GM19025 (cell line): Measurements from ENCODE around the gene ZNF697.
"Not testable (repeated sequence)": the region's sequence is repeated elsewhere in the genome, so short reads cannot be mapped to it uniquely, and the experiment has no call there.

Experiments used
- ATAC-seq: cut with Tn5 transposase; IDR thresholded peaks from one replicate; pipeline ENCODE4 v1.9.1; 2021; ENCODE audit warnings: mild to moderate bottlenecking, low read depth, moderate library complexity; ENCODE audit not compliant: unreplicated experiment

ZNF697 gene

DNA sequence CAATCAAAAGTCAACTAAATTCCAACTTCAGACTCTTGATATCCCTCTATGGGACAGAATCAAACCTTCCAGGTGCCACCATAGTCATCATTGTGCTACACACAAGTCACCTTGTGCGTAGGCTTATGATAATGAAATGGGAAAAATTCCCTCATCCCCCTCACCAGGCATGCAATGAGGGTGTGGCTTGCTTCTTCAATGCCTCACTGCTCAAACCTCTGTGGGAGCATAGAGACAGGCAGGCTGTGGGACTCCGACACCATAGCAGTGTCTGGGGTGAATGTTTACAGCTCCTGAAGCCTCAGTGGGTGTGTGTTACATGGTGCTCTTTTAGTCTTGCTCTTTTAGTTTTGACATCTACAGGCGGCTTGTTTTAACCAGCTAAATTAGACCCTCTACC lies 42.4 kb downstream of the ZNF697 start:
- no peak for ATAC-seq

DNA sequence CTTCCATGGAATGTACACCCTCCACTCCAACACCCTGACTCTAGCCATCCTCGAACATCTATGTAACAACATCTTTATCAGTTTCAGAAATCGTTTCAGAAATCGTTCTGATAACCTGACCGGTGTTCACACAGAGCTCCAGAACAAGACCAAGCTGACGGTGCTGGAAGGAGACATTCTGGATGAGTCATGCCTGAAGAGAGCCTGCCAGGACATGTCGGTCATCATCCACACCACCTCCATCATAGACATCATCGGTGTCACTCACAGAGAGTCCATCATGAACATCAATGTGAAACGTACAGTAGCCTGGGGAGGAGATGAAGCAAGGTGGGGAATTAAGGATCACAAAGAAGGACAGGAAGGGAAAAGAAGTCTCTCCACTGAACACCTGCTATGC lies 43.0 kb downstream of the ZNF697 start:
- ATAC-seq, result not testable (repeated sequence)

DNA sequence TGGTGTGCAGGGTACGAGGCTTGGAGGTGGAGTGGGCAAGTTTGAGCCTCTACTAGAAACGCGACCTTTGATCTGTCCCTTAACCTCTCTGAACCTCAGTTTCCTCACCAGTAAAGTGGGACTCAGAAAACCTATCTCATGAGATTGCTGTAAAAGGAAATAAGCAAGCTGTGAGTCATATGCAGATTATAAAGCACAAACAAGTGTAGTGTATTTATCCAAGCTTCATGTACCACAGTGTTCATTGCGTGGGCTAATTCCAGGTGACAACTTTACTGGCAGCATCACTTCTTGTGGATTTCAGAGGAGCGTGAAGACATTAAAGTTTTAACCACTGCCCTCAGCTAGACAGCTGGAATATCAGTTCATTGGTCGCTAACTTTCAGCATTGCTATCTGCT lies 44.4 kb downstream of the ZNF697 start:
- no peak for ATAC-seq

DNA sequence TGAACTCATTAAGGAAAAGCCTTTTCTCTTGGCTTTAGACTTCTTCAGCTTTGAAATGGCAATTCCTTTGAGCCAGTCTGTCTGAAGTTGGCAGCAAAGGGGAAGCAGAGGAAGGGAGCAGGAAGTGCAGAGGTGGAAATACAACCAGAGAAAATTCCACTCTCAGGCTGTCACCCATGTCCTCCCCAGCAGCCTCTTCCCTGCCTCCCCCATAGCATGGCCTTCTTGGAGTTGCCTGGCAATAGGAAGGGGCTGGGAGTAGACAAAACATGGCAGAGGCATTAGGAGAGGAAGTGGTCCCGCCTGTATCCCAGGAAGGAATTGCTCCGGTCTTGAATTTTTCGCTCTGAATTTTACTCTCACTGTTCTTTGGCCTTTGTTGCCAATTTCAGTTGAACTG lies 44.8 kb downstream of the ZNF697 start:
- ATAC-seq, result not testable (repeated sequence)

DNA sequence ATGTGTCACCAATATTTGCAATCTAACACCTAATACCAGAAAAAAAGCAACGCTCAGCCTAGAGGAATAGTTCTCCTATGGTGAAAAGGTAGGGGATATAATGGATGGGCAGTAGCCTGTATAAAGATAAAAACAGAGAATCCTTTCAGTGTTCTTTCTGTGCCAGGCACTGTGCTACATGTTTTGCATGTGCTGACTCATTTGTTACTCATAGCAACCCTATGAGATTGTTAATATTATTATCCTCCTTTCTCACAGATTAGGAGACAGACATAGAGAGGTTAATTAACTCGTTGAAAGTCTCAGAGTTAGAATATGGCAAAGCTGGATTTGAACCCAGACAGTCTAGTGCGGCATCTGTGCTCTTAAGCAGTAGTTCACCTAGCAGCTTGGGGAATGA lies 45.3 kb downstream of the ZNF697 start:
- not testable (repeated sequence) for ATAC-seq

DNA sequence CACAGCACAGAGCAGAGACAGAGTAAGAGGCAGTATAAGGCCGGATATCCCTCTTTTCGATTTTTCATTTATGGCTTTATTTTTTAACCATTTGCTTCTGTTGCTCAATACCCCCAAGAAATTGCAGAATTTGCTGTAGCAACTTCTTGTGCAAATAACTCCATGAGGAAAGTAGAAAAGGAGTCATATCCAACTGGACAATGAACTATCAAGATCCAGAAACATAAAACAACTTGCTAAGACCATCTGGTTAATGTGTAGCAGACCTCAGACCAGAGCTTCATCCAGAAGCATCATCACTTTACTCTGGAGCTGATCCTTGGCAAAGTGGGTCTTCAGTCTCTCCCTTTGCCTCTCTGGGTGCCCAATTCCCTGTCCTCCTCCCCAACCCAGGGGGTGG lies 45.9 kb downstream of the ZNF697 start:
- no peak for ATAC-seq

DNA sequence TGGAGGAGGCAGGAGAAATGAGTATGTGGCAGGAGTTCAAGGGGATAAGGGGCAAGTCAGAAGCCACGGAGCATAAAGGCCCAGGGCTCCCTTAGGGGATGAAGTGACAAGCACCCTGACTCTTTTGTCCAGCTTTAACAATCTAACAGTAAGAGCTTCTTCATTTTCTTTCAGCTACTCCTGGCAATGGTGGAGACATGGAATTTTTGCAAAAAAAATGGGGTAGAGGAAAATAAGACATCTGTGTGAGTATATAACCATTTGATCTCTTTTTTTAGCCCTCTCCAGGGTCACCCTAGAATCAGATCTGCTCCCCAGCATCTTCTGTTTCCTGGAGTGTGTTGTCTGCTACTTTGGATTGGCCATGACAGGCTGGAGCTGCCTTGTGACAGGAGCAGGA lies 47.1 kb downstream of the ZNF697 start:
- no peak for ATAC-seq

DNA sequence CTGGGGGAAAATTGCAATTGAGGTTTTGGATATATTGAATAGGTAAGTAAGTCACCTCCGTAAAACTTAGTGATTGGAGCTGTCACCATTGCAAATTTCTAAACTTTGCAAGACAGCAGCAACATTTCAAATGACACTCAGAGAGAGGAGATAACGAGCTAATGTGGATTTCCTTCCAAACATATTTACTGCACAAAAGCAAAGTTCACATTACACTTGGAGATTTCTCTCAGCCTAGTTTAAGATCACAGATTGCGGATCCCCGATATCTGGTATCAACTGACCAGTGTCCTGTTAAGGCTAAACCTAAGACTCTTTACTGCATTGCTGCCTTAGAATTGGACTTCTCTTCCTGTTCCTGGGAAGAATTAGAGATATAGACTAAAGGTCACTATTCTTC lies 47.5 kb downstream of the ZNF697 start:
- ATAC-seq, result no peak

DNA sequence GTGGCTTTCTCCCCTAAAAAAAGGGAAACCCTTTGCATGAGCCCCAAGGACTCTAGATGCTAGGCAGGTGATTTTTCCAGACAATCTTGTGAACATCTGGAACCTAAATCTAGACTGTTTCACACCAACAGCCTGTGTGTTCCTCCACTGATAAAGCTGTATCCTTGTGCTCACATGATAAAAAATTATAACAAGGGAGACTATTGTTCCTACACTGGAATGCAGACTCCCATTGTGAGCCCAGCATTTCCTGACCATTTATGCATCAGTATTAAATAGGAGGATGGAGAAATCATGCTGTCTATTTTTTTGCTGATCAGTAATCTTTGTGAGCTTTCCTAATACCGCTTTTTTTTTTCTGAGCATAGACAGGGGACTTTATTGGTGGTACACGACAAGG lies 52.5 kb downstream of the ZNF697 start:
- ATAC-seq, result no peak

DNA sequence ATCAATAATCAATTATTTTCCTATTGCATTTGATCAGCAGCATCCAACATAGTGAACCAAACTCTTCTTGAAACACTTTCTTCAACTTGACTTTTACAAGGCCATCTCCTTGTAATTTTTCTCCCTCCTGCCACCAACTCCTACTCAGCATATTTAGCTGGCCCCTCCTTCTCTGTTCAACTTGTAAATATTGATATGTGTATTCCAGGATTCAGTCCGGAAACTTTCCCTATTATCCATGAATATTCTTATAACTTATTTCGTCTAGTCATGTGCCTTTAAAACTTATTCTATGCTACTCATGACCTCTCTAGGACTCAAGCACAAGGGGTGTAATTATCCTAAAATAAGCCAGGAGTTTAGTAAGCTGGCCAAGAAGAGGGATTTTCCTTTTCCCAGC lies 52.9 kb downstream of the ZNF697 start:
- no peak for ATAC-seq

DNA sequence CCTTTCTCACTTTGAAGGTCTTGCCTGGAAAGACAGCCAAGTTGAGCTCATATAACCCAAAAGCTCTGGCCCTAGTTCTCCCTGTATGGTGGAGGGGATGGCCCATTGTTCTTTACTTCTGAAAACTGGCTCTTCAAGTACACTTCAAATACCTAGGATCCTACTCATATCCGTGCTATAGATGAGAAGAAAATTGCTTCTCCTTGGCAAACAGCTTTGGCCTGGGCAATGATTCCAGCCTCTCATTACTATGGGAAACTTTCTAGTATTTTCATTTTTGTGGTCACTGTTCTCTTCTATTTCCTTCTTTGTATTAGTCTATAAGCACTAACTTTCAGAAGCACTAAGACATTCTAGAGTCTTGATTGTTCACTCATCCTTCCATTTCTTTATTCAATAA lies 53.7 kb downstream of the ZNF697 start:
- no peak for ATAC-seq

DNA sequence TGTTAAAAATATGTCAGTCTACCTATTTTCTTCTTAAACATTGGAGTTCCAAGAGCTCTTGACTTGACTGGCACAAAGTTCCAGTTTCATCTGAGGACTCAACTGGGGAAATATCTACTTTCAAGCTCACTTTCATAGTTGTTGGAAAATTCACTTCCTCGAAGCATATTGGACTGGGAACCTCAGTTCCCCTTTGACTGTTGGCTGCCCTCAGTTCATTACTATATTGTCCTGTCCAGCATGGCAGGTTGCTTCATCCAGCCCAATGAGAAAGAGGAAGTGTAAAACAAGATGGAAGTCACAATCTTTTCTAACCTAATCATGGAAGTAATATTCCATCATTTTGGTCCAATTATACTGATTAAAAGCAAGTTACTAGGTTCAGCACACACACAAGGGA lies 54.3 kb downstream of the ZNF697 start:
- no peak for ATAC-seq

DNA sequence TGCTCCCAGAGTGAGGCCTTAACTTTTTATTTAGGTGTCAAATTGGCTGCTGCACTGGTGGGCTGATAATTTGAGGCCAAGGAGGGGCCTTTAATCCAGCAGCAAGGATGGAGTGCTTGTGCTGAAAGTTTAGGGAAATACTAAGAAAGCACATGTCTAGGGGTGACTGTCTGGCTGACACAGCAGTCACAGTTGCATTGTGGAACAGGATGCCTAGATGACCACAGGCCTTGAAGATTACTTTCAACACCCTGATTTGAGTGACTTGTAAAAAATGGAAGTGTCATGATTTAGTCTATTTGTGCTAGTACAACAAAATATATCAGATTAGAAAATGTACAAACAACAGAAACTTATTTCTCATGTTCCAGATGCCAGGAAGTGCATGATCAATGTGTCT lies 57.7 kb downstream of the ZNF697 start:
- ATAC-seq, result no peak

DNA sequence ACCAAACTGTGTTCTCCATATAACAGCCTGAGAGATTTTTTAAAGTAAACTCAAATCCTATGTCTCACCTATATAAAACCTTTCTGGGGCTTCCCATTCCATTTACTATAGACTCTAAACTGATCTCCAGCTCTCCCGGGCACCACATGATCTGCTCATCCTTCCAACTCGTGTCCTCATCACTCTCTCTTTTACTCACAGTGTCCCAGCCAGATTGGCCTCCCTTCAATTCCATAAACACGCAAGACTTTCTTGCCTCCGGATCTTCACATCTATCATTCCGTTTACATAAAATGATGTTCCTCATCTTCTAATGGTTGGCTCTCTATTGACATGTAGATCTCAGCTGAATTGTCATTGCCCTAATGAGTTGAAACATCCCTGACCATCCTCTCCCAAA lies 59.4 kb downstream of the ZNF697 start:
- ATAC-seq, result no peak

DNA sequence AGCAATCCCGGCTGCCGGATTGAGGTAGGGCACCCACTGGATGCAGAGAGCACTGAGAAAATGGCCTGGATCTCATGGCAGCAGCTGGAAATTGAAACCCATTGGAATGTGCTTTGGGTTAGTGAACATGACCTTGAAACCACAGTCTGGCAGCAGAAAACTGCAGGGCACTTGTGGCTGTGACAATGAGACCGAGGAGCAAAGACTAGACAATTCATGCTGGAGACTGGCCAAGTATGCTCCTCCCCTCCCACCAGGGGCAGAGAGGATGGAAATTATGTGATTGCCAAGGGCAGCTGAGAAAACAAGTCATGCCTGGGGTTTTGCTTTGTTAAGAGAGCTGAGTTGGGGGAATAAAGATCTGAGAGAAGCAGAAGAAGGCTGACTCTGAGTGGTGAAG lies 60.7 kb downstream of the ZNF697 start:
- ATAC-seq, result no peak

DNA sequence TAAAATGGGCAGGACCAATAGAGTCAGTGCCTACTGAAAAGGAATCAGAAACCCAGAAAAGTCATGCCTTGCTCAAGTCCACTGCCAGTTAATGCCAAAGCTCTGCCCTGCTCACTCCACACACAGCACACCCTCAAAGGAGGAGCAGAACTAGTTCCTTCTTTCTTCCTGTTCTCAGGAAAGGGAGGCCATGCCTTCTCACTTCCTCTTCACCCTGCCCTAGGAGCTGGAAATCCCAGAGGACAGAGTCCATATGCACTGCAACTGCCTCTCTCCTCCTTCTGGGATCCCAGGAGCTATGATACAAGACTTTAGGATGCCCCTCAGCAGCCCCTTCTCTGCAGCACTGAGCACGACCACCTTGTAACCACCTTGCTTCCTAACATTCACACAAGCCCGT lies 62.3 kb downstream of the ZNF697 start:
- ATAC-seq, result not testable (repeated sequence)

DNA sequence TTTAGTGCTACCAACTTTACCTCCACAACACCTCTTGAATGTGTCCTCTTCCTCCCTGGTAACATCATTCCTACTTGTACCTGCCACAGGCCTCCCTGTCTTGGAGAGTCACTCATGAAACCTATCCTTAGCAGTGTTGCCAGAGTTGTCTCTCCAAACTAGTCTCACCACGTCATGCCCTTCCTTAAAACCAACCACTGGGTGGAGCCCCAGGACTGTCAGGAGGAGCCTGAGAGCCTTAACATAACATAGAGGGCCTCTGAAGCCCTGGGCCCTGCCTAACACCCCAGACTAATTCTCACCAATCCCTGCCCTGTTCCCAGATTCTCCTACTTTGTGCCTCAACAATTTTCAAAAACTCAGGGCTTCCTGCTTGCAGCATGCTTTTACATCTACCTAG lies 65.3 kb downstream of the ZNF697 start:
- ATAC-seq, result no peak

DNA sequence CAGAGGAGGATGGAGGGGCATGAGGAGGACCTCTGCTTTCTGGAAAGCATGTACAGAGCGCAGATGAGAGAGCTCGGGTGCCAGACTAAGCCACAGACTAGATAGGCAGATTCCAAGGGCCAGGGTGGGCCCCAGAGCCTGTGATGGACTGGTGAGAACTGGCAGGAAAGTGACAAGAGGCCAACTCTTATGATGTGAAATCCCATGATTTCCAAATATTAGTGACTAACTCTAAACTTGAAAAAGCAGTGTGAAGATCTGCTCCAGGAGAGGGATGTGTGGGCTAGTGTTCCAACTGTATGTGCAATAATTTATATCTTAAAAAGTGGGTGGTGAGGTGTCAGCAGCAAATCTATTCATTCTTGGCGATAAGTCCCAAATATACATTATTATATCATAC lies 67.0 kb downstream of the ZNF697 start:
- not testable (repeated sequence) for ATAC-seq

DNA sequence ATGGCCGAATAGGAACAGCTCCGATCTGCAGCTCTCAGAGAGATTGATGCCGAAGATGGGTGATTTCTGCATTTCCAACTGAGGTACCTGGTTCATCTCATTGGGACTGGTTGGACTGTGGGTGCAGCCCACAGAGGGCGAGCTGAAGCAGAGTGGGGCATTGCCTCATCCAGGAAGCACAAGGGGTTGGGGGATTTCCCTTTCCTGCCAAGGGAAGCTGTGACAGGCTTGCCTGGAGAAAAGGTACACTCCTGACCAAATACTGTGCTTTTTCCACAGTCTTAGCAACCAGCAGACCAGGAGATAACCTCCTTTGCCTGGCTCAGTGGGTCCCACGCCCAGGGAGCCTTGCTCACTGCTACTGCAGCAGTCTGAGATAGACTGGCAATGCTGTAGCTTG lies 74.2 kb downstream of the ZNF697 start:
- ATAC-seq, result no peak

DNA sequence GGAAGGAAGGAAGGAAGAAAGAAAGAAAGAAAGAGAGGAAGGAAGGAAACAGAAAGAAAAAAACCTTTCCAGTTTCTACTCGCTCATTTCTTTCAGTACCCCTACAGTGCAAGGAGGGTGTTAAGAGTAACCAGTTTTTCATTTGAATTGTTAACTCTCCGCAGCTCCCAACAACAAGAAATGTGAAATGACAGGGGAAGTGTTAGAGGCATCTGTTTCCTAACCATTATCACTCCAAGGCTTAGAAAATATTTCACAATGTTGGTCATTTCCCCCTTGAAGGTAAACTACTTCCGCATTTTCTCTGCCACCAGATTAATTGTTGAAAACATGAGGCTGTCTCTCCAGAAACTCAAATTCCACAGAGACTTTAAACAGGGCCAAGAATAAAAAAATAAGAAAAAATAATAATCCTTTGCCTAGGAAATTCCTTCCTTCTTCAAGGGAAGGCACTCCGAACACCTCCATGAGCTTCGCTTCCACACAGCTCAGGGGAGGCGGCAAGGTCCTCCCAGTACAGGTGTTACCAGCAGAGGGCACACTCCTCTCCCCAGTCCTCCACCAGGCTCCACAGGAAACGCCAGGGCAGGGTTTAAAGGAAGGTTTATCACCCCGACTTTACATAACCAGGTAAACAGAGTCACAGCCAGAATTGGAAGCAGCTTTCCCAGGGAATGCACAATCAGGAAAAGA lies 78.0 kb downstream of the ZNF697 start:
- ATAC-seq, result not testable (repeated sequence)
